Vagina (tissue), 2 donors: Measurements from ENCODE around the gene MTUS2. TPM values are rescaled to one million over a fixed set of nuclear protein-coding genes. Genes with fewer than 3 reads are reported as not detected.

Experiments
- DNase-seq, 2 donors: peaks; one replicate each; pipeline ENCODE4 v3.0.0-alpha.2; 2017; ENCODE audit errors: extremely low spot score in 2 of 2
- H3K27ac ChIP-seq: fragments of 200-600 bp; sonication (generic); one replicate; pipeline ENCODE4 v1.5.1; 2019
- H3K27me3 ChIP-seq: fragments of 200-600 bp; sonication (generic); one replicate; pipeline ENCODE4 v1.5.1; 2019
- H3K36me3 ChIP-seq, 2 donors: fragments of 200-600 bp; sonication (generic); one replicate each; pipeline ENCODE4 v1.5.1; 2017 to 2019
- H3K4me1 ChIP-seq: fragments of 200-600 bp; sonication (generic); one replicate; pipeline ENCODE4 v1.5.1; 2019
- H3K4me3 ChIP-seq, 2 donors: fragments of 200-600 bp; sonication (generic); 1 replicate in 1 of 2; 2 replicates in 1 of 2; pipeline ENCODE4 v1.5.1; 2016 to 2019
- H3K9me3 ChIP-seq: fragments of 200-600 bp; sonication (generic); one replicate; pipeline ENCODE4 v1.5.1; 2019
- POLR2A ChIP-seq, 2 donors: fragments of 450-650 bp; IDR thresholded peaks; one replicate each; pipeline ENCODE4 v1.6.1; 2017; ENCODE audit warnings: antibody characterized with exemption in 2 of 2, mild to moderate bottlenecking in 2 of 2, moderate library complexity in 2 of 2
- POLR2AphosphoS5 ChIP-seq, 2 donors: sonication (generic); formaldehyde crosslinking; IDR thresholded peaks; one replicate each; pipeline ENCODE4 v1.9.0; 2017; ENCODE audit warnings: antibody characterized with exemption in 2 of 2, mild to moderate bottlenecking in 2 of 2, low read depth in 1 of 2; ENCODE audit not compliant: insufficient read depth in 1 of 2
- intact Hi-C: fragments of 100-400 bp; cut with DNase I; formaldehyde crosslinking; loops from one replicate; pipeline ENCODE4 v1.15.1; 2023
- total RNA-seq: library from RNA; depleted of rRNA; stranded (reverse); fragments of >200 nt; gene quantifications from one replicate; pipeline ENCODE4 v1.2.3, GENCODE V29; 2016
- TF ChIP-seq, protein P1 (sequence below), 3 experiments: fragments of 450-650 bp in 2 of 3; fragments of 200-600 bp in 1 of 3; sonication (generic) in 1 of 3; IDR thresholded peaks; one replicate each; pipeline ENCODE4 v1.5.1; 2017 to 2019; ENCODE audit warnings: antibody characterized with exemption in 3 of 3, mild to moderate bottlenecking in 2 of 3, moderate library complexity in 2 of 3

The MTUS2 gene
- total RNA-seq, 1 donor from 2014 or later = 0.74 TPM

DNA sequence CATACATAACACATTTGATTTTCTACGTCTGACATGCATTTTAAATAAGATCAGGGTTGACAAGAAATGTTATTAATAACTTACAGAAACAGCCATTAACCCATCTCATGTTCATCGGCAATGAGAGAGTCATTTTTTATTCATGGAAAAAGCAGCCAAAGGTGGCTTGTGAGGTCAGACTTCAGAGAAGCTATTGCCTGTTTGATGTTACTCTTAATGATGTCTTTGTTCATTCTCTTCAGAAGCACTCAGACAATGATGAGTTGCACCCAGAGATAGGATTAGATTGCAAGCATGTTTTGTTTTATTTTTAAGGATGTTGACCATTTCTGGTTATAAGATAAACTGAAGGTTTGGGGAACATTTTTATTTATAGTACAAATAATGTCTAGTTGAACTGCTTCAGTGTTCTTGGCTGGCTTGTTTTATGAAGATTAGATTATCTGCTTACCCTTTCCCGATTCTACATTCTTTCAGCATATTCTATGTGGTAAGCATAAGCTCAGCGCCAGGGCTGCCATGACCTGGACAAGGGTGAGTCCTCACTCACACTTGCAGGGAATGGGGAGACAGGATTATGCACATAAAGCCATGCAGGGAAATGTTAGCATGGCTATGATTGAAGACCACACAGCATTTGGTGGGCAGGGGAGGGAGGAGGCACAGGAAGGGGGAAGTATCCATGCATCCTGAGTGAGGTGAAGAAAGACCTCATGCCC lies 288.1 kb downstream of the MTUS2 start:
- no peaks in the 10 kb centered on the region for H3K36me3 ChIP-seq
- H3K9me3 ChIP-seq = no peaks in the 10 kb centered on the region
- no peaks in the 10 kb centered on the region for H3K27me3 ChIP-seq
- H3K4me1 ChIP-seq = no peaks in the 10 kb centered on the region
- intact Hi-C loops = no loop called here
- TF ChIP-seq, protein P1, sequence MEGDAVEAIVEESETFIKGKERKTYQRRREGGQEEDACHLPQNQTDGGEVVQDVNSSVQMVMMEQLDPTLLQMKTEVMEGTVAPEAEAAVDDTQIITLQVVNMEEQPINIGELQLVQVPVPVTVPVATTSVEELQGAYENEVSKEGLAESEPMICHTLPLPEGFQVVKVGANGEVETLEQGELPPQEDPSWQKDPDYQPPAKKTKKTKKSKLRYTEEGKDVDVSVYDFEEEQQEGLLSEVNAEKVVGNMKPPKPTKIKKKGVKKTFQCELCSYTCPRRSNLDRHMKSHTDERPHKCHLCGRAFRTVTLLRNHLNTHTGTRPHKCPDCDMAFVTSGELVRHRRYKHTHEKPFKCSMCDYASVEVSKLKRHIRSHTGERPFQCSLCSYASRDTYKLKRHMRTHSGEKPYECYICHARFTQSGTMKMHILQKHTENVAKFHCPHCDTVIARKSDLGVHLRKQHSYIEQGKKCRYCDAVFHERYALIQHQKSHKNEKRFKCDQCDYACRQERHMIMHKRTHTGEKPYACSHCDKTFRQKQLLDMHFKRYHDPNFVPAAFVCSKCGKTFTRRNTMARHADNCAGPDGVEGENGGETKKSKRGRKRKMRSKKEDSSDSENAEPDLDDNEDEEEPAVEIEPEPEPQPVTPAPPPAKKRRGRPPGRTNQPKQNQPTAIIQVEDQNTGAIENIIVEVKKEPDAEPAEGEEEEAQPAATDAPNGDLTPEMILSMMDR (IDR thresholded peaks at IDR 0.05) = no peak
- TF ChIP-seq POLR2AphosphoS5 (IDR thresholded peaks at IDR 0.05; ENCODE audit: insufficient read depth in 1 of 2, low read depth in 1 of 2) = no peak
- TF ChIP-seq POLR2A (IDR thresholded peaks at IDR 0.05) = no peak
- H3K27ac ChIP-seq = no peak overlapping the region
- DNase-seq = no peak
- no peak overlapping the region for H3K4me3 ChIP-seq

DNA sequence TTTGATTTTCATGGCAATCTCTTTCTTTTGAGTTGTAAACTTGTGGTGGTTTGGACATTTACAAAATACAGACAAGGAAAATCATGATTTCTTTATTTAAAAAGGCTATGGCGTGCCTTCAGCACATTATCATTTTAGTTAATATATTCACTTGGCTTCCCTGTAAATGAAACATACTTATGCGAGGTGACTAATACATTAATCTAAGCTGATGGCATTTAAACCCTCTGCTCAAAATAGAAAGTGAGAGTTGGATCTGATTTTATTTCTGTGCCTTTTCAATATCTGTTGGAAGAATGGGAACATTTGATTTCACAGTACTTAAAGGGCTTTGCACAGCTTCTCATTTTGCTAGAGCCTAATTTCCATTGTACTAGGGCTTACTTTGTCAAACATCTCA lies 289.8 kb downstream of the MTUS2 start:
- H3K9me3 ChIP-seq = no peaks in the 10 kb centered on the region
- no peak overlapping the region for H3K27ac ChIP-seq
- no peaks in the 10 kb centered on the region for H3K4me1 ChIP-seq
- DNase-seq = no peak
- no peak overlapping the region for H3K4me3 ChIP-seq
- TF ChIP-seq POLR2AphosphoS5 (IDR thresholded peaks at IDR 0.05; ENCODE audit: insufficient read depth in 1 of 2, low read depth in 1 of 2) (no peak), POLR2A (IDR thresholded peaks at IDR 0.05) (no peak)
- TF ChIP-seq, protein P1 (IDR thresholded peaks at IDR 0.05) = no peak
- H3K36me3 ChIP-seq = no peaks in the 10 kb centered on the region
- intact Hi-C loops = no loop called here
- H3K27me3 ChIP-seq = no peaks in the 10 kb centered on the region

DNA sequence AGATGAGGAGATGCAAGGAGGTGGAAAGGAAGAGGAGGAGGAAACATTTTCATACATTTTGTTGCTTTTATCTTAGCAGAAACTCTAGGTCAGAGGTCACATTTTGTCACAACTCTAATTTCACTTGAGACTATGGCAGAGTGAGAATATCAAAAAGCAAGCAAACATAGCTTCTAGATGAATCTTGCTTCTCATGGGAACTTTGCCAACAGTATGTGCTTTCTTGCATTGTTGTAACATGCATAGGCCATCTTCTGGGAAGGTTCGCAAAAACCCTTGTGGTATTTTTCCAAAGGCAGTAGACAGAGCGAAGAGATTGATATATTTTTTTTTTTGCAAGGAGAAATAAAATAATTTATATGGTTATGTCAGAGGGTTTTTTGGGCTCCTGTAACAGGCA lies 291.3 kb downstream of the MTUS2 start:
- no peak overlapping the region for H3K27ac ChIP-seq
- H3K9me3 ChIP-seq = no peaks in the 10 kb centered on the region
- intact Hi-C loops = no loop called here
- no peaks in the 10 kb centered on the region for H3K36me3 ChIP-seq
- H3K27me3 ChIP-seq = no peaks in the 10 kb centered on the region
- H3K4me3 ChIP-seq = no peak overlapping the region
- no peak for DNase-seq
- TF ChIP-seq POLR2AphosphoS5 (IDR thresholded peaks at IDR 0.05; ENCODE audit: insufficient read depth in 1 of 2, low read depth in 1 of 2) = no peak
- TF ChIP-seq POLR2A (IDR thresholded peaks at IDR 0.05) = no peak
- TF ChIP-seq, protein P1 (IDR thresholded peaks at IDR 0.05) = no peak
- H3K4me1 ChIP-seq = no peaks in the 10 kb centered on the region

DNA sequence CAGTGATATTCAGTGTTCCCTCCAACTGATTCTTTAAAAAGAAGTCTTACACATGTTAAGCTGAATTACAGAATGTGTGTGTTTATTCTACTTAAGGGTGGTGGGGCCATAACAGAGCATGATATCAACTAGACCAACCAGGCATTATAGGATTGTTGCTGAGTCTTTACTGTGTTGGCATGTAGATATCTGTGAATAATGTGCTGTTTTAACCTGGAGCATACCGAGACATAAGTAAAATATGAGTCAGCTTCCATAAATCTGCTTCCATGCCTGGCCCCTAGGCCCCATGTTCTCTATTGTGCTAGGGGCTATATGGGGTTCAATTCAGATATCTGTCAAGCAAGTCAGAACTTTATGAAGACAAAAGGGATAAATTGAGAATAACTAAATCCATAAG lies 295.7 kb downstream of the MTUS2 start:
- H3K9me3 ChIP-seq = no peaks in the 10 kb centered on the region
- no peak for DNase-seq
- no peaks in the 10 kb centered on the region for H3K4me1 ChIP-seq
- intact Hi-C loops = no loop called here
- TF ChIP-seq POLR2AphosphoS5 (IDR thresholded peaks at IDR 0.05; ENCODE audit: insufficient read depth in 1 of 2, low read depth in 1 of 2) (no peak), POLR2A (IDR thresholded peaks at IDR 0.05) (no peak)
- TF ChIP-seq, protein P1 (IDR thresholded peaks at IDR 0.05) = no peak
- no peak overlapping the region for H3K4me3 ChIP-seq
- H3K27me3 ChIP-seq = no peaks in the 10 kb centered on the region
- no peak overlapping the region for H3K27ac ChIP-seq
- H3K36me3 ChIP-seq = no peaks in the 10 kb centered on the region

DNA sequence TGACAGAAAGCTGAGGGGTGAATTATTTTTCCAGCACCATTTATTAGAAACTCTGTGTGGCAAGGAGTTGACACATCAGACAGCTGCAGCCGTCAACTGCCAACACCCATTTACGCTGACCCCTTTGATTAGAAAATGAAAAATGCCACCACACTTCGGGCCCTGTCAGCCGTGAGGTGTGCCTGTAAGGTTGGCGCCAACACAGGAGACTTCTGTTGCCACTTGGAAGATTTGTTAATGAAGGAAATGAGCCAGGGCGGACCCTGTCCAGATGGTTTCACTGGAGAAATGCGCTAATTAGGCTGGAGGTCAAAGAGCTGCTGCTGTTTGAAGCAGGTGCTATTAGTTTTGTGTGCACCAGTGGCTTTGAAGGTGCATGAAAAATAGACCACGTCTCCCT lies 297.5 kb downstream of the MTUS2 start:
- H3K9me3 ChIP-seq = no peaks in the 10 kb centered on the region
- intact Hi-C loops = no loop called here
- DNase-seq = no peak
- H3K36me3 ChIP-seq = no peaks in the 10 kb centered on the region
- H3K4me1 ChIP-seq = no peaks in the 10 kb centered on the region
- no peak for TF ChIP-seq POLR2A (IDR thresholded peaks at IDR 0.05)
- TF ChIP-seq POLR2AphosphoS5 (IDR thresholded peaks at IDR 0.05; ENCODE audit: insufficient read depth in 1 of 2, low read depth in 1 of 2) = no peak
- TF ChIP-seq, protein P1 (IDR thresholded peaks at IDR 0.05) = no peak
- no peak overlapping the region for H3K27ac ChIP-seq
- no peak overlapping the region for H3K4me3 ChIP-seq
- no peaks in the 10 kb centered on the region for H3K27me3 ChIP-seq
